Mucosa of gallbladder (tissue), 1 donor: Measurements from ENCODE around the gene CYP11A1. TPM values are rescaled to one million over a fixed set of nuclear protein-coding genes. Genes with fewer than 3 reads are reported as not detected.
A peak's percentile ranks its signal among the peaks of the same experiment; 100 is the strongest.

ENCODE experiments used
- DNase-seq: peaks from one replicate; pipeline ENCODE4 v3.0.0-alpha.2; 2020; ENCODE audit warnings: low spot score
- total RNA-seq: library from RNA; stranded (reverse); gene quantifications from one replicate; pipeline ENCODE4 v1.2.1, GENCODE V29; 2021
- donor health status: DM: no; HTN: no; CAD: no.

CYP11A1 gene
- total RNA-seq, 1 donor from 2014 or later, result 0.72 TPM

DNA sequence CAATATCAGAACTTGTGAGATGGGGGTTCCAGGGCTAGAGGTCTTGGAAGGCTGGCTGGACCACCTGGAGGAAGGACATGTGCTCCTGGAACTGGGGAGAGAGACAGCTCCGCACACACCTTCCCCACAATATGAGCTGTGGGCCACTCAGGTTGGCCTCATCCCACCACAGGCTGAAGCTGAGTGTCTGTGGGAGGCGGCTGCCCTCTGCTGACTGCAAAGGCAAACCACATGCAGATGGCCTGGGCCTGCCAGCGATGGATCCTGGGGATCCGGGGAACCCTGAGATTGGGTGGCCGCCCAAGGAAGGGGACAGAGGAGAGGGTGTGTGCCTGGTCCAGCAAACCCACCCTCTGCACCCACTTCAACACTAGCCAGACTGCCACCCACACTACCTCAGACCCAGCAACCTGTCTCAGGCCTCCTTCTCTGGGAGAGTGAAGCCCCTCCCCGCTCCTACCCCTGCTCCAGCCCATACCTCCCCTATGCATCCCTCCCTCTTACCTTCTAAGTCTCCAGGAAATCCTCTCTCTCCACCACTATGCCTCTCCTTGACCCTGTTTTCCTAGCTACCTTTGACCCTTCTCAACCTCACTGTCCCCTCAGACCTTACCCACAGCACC, 44.8 kb downstream of the CYP11A1 start:
- DNase-seq, result peak; percentile 58

- peak; percentile 21 for DNase-seq
Measured at GRCh38 chr15:74320352-74321247, 46.8 kb downstream of the CYP11A1 start.

DNA sequence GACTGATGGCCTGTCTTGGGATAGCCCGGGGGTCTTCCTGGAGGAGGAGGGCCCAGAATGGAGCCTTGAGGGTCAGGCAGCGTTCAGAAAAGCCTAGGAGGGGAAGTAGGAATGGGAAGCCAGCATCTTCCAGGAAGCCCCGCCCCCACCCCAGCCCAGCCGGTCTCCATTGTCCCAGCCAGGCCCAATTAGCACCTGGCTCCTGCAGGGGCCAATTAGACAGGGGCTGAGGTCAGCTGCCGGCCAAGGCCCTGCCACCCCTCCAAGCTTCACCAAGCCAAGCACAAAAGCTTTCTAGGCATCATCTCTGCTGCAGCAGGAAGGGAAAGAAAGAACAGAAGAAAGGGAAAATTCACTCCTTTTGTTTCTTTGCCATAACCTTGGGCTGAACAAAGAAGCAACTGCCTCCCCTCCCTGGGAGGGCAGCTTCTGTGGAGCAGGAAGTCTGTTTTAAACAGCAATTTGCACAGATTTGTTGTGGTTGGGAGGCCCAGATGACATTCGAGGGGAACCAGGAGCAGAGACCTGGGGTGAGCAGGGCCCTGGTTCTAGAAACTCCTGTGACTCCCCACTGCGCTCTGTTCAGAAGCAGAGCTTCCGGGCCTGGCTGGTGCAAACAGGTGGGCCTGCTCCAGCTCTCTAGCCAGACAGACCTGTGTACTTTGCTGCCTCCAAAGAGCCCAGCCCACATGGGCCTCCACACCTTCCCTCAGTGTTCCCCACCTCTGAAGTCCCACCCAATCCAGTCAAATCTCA, 47.7 kb downstream of the CYP11A1 start:
- no peak for DNase-seq

DNA sequence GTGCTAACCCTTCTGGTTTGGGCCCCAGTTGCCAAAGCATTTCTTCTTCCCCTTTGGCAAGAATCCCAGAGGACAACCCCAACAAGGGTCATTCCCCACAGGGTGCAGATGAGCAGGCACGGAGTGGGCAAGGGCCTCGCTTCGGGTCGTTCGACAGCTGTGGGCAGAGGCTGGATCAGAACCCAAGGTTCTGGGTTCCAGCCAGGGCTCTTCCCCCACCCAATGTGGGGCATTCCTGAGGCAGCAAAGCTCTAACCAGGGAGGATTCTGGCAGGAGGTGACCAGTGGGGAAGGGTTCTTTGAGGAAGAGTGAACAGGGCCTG, 48.3 kb downstream of the CYP11A1 start:
- DNase-seq, result no peak

DNA sequence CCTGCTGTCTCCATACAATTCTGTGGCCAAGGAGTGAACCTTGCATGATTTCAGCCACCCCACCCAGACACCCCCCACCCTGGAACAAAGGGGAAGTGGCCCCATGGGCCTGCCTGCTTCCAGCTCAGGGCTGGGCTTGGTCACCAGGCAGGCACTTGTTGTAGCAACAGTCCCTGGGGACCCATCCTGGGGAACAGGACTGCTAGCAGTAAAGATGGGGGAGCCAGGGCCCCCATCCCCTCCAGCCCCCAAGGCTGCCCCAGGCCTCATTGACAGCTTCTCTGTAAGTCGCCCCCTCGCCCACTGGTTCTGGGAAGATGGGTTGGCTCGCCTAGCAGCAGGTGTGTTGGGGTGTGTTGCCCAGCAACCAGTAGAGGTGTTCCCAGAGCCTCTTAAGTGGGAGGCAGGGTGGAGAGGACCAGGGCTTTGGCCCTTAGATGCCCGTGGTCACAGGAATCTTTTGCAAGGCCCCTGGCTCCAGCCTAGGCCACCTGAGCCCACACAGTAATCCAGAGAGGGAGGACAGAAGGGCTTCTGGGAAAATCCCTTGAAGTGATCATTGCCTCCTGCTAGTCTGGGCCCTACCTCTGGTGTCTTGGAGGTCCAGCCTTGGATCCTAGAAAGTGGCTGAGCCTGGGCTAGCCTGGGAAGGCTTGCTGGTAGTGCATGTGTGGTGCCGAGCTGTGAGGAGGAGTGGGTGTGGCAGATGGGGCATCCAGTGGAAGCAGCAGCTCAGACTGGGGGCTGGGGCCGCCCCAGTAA, 48.9 kb downstream of the CYP11A1 start:
- DNase-seq, result no peak

- DNase-seq, result peak; percentile 75
Measured at GRCh38 chr15:74317820-74318375, 49.5 kb downstream of the CYP11A1 start.

DNA sequence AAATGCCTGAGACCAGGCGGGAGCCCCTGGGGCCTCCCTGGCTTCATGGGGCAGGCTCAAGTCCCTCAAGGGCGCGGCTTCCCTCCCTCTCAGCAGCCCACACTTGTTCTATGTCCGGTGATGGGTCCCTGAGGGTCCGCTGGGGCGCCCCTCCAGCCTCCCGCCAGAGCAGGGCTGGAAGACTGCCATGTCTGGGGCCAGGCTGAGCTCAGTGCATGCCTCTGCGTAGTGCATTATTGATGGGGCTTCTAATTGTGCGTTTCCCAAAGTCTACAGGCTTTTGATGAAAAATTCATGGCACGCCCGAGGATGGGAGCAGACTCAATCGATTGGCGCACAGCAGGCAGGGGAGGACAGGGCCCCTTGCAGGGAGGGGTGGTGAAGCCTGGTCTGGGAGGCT, 51.3 kb downstream of the CYP11A1 start:
- no peak for DNase-seq

GRCh38 chr15:74315626-74316025, 51.8 kb downstream of the CYP11A1 start:
- DNase-seq, result no peak

DNA sequence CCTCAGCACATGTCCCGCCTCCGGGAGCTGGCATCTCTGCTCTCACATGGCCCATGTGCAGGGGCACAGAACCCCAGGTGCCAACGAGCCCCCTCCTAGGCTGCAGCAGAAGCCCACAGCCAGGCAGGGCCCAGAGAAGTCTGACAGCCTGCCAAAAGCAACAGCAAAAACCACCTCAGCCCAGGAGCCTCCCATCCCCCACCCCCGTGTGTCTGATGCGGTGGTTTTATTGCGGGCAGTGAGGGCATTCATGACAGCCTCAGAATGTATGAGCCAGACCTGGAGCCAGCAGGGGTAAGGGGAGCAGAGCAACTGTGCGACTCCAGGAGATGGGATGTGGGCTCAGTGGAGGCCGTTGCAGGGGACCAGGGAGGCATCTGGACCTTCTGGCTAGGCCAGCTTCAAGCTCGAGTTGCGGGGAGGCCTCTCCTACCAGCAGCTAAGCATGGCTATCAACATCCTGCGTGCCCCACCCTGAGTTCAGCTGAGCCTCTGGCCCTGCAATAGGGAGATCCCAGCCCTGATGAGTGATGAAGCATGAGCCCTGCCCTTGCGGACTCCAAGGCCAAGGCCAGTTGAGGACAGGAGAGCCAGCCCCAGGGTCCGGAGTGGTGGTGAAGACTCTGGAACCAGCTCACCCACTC, 52.5 kb downstream of the CYP11A1 start:
- no peak for DNase-seq

- no peak for DNase-seq
Measured at GRCh38 chr15:74313889-74314288, 53.6 kb downstream of the CYP11A1 start.

DNA sequence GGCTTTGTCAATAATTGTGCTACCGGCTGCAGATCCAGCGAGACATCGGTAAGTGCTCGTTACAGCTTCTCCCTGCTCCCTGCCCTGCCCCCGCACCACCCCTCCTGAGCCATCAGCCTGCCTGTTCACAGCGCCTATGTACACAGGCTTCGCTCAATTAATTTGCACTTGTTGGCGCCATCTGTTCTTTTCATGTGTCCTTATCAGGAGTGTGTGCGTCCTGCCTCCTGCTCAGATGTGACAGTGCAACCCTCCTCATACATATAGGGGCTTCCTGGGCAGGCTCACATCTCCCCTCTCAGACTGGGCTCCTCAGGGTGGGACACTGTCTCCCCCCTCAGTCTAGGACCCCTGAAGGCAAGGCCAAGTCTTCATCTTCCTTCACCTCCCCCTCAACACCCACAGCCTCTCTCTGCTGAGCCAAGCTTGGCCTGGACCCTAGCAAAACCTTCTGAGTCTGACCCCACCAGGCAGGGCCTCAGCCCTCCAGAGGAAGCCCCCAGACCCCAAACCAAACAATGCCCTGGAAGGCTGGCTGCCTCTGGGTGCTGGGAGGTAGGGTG, 54.9 kb downstream of the CYP11A1 start:
- DNase-seq, result no peak

- DNase-seq, result no peak
Measured at GRCh38 chr15:74311734-74312444, 55.6 kb downstream of the CYP11A1 start.

DNA sequence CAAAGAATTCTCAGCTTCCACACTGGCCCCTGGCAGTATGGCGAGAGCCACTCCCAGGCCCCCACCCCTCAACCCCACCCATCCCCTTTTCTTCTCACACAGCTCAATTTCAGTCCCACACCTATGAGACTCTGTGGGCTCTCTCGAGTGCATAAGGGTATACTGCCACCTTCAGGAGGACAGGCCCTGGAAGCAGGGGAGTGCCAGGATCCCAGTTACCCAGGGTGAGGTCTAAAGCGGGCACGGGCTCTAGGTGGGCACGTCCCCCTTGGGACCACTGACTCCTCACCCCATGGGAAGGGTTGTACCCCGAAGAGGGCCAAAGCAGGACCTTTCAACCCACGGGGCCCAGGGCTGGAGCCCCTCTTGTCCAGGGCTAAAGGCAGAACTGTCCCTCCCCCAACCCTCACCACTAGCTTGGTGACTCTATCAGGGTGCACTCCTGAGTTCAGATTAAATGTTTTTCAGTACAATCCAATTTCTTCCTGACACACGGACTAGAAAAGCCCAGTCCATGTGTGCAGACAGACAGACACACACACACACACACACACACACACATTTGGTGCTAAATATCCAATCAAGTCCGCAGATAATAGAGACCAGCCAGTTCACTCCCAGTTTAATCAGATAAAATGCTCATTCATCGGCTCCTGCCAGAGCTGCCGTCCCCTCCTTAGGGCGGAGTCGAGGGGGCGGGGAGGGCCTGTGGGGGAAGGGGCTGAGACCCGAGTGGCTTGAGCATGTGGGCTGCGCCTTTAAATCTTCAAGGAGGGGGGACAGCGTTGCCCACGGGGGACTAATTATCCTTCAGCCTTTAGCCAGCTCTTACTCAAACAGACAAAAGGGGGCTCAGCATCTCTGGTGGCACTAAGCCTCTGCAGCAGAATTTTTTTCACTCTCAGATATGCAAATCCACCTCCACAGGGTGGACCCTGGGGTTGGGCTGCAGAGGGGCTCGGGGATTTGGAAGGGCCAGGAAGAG, 59.3 kb downstream of the CYP11A1 start:
- peak; percentile 54 for DNase-seq

- no peak for DNase-seq
Measured at GRCh38 chr15:74306781-74307217, 60.6 kb downstream of the CYP11A1 start.

DNA sequence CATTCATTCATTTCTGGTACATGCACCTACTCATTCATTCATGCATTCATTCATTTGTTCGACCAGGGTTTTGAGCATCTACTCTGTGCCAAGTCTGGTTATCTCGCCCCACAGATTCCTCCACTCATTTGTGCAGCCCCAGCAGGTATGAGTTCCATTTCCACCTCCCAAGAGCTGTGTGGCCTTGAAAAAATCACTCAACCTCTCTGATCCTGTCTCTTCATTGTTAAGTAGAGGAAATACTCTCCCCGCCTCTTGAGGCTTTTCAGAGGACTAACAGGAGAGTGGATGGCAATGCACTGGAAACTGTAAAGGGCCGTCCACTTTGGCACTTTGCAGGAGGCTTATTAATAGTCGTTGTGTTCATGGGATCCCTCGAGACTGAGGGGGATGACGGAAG, 61.8 kb downstream of the CYP11A1 start:
- no peak for DNase-seq

DNA sequence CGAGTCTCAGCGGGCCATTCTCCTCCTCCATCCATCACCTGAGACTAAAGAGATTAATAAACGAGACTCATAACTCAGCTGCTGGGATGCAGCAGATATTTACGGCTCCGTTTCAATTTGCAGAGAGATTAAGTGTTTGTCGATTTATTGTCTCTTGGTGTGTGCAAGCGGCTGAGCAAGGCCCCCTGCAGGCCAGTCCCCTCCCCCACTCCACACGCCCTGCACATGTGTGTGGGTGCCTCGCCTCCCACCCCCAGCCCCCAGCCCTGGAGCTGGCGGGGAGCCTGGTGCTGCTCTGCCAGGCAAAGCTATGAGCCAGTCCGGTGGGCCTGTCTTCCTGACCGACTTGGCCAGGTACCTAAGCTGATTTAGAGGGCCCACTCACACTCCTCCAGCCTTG, 63.0 kb downstream of the CYP11A1 start:
- no peak for DNase-seq

DNA sequence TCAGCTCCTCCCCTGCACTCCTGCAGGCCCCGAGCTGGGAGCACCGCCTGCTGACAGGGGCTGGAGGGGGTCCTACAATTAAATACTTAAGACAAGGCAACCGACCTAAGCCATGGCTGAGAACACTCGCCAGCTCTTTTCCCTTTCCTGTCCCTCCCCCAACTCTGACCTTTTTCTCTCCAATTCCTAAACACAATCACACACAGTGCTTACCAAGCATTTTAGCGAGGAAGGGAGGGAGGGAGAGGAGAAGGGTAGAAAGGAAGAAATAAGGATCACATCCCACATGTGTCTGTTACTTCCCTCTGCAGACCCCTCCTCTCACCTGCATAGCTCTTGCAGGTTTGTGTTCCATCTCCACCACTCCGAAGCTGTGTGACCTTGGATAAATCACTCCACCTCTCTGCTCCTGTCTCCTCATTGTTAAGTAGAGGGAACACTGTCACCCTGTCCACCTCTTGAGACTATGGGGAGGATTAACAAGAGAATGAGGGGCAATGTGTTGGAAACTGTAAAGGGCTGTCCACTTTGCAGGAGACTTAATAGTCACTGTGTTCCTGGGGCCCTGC, 63.6 kb downstream of the CYP11A1 start:
- DNase-seq, result no peak

DNA sequence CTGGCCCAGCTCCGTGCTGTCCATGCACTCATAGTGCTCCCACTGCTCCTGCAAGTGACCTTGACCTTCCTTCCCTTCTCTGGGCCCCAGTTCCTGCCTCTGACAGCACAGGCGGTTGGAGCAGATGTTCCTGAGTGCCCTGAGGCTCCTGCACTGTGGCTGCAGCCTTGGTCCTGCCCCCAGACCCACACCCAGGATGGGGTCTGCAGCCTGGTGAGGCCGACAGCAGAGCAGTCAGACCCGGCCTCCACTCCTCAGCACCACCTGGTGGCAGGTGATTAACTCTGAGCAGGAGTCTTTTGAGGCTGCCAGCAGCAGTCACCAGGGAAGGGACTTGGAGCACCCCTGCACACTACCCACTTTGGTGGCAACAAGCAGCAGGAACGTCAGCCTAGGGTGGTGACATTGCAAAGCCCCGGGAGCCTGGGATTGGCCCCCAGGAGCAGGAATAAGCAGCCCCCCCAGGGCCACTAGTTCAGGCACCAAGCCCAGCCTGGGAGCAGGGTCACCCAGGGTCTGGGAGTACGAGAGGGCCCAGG, 64.6 kb downstream of the CYP11A1 start:
- no peak for DNase-seq
